ENCODE data around the gene SLC39A11.

SLC39A11 gene

DNA sequence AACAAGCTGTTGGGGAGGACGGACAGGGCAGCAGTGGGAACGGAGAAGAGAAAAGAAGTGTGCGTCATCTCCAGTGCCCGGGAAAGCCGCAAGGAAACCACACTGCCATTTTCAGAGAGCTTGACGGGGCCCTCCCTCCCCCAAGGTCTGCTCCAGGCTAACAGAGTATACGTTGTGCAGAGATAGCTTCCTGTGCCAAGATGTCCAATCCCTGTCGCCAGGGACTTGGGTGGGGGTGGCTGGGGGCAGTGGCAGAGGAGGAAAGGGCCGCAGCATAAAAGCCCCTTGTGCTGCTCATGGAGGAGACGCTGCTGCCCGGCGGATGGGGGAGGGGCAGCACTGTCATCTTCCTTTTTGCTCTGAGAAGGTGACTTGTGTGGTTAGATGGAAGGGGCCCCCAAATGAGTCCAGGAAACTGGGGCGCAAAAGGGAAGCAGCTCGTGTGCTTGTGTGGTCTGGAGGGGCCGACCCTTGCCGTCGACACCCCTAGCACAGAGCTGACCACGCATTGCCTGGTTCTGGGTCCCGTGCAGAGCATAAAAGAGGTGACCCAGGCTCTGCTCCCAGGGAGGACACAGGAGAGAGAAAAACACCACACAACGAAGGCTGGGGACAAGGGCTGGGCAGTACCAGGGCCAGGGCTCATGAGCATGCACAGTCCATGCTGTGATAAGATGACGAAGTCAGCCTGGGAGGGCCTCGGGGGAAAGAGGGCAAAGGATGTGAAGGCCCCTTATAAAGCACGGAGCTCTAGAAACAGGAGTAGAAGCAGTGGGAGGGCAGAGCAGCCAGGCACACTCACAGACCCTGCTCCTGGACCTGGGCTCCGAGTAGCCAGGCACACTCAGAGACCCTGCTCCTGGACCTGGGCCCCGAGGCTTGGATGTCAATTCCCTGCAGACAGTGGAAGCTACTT is 372.7 kb downstream of the SLC39A11 start:
- H3K27me3 ChIP-seq (ENCODE audit: control insufficient read depth, insufficient read depth, low read length, poor library complexity, severe bottlenecking): no peaks in the 10 kb centered on the region
- H3K4me1 ChIP-seq (ENCODE audit: control insufficient read depth, insufficient read depth, low read length): peaks cover 10% of the 10 kb centered on the region
- H3K36me3 ChIP-seq (ENCODE audit: control insufficient read depth, insufficient read depth, low read length): no peaks in the 10 kb centered on the region
- no peak overlapping the region for H3K4me3 ChIP-seq (ENCODE audit: insufficient read depth, low read depth, low read length)
- H3K9me3 ChIP-seq (ENCODE audit: control insufficient read depth, low read length): no peaks in the 10 kb centered on the region
- H3K27ac ChIP-seq (ENCODE audit: insufficient read depth, low read depth, low read length, poor library complexity, severe bottlenecking): no peak overlapping the region
- 76 to 79% methylated on average over 25 of the region's 25 CpGs for WGBS, 2 experiments

DNA sequence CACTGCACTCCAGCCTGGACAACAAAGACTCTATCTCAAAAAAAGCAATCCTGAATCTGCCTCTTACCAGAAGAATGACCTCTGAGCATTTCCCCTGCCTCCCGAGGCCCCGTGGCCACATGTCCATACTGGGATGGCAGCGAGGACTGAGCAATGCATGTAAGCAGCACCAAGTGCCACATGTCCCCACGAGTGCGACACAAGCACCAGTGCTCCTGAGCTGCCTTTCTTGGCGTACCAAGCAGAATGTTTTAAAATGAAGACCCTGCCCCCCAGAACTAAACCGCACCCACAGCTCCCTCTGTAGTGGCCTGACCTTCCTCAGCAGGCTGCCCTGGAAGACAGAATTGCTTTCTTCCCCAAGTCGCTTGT is 373.3 kb downstream of the SLC39A11 start:
- no peak overlapping the region for H3K27ac ChIP-seq (ENCODE audit: insufficient read depth, low read depth, low read length, poor library complexity, severe bottlenecking)
- H3K9me3 ChIP-seq (ENCODE audit: control insufficient read depth, low read length): no peaks in the 10 kb centered on the region
- H3K4me3 ChIP-seq (ENCODE audit: insufficient read depth, low read depth, low read length): no peak overlapping the region
- no peaks in the 10 kb centered on the region for H3K36me3 ChIP-seq (ENCODE audit: control insufficient read depth, insufficient read depth, low read length)
- H3K27me3 ChIP-seq (ENCODE audit: control insufficient read depth, insufficient read depth, low read length, poor library complexity, severe bottlenecking): no peaks in the 10 kb centered on the region
- WGBS, 2 experiments: 83 to 88% methylated on average over 8 of the region's 8 CpGs
- H3K4me1 ChIP-seq (ENCODE audit: control insufficient read depth, insufficient read depth, low read length): peaks cover 10% of the 10 kb centered on the region

DNA sequence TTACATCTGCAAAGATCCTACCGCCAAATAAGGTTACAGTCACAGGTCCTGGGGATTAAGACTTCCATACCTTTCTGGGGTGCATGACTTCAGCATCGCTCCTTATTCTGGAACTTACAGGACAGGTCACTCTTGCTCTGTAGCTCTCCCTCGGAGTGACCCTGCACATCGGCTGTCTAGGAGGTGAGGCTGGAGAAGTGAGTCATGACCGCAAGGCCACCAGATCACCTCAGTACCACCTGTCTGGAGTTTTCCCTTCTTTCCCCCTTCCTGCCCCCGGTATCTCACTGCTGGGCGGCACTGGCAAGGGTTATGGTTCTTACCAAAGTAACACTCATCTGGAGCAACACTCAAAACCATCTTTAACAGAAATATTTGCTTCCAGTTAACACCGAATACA is 374.8 kb downstream of the SLC39A11 start:
- Histone ChIP-seq H3K27me3 (ENCODE audit: control insufficient read depth, insufficient read depth, low read length, poor library complexity, severe bottlenecking) (no peaks in the 10 kb centered on the region), H3K9me3 (ENCODE audit: control insufficient read depth, low read length) (no peaks in the 10 kb centered on the region), H3K36me3 (ENCODE audit: control insufficient read depth, insufficient read depth, low read length) (no peaks in the 10 kb centered on the region), H3K4me1 (ENCODE audit: control insufficient read depth, insufficient read depth, low read length) (peaks cover 10% of the 10 kb centered on the region), H3K27ac (ENCODE audit: insufficient read depth, low read depth, low read length, poor library complexity, severe bottlenecking) (no peak overlapping the region), H3K4me3 (ENCODE audit: insufficient read depth, low read depth, low read length) (no peak overlapping the region)
- 89 to 95% methylated on average over 8 of the region's 8 CpGs for WGBS, 2 experiments

DNA sequence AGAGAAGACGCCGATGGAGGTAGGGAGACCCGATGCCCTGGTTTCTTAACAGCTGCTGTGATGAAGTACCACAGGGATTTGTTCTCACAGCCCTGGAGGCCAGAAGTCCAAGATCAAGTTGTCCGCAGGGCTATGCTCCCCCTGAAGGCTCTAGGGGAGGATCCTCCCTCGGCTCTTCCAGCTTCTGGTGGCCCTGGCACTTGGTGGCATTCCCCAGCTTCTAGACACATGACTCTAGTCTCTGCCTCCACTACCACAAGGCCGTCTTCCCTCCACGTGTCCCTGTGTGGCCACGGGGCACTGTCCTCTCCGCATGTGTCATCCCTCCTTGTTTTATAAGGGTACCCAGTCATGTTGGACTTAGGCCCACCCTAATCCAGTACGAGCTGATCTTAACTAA is 375.2 kb downstream of the SLC39A11 start:
- WGBS, 2 experiments: 93 to 95% methylated on average over 10 of the region's 10 CpGs
- Histone ChIP-seq H3K4me3 (ENCODE audit: insufficient read depth, low read depth, low read length) (no peak overlapping the region), H3K4me1 (ENCODE audit: control insufficient read depth, insufficient read depth, low read length) (peaks cover 10% of the 10 kb centered on the region), H3K27me3 (ENCODE audit: control insufficient read depth, insufficient read depth, low read length, poor library complexity, severe bottlenecking) (no peaks in the 10 kb centered on the region), H3K9me3 (ENCODE audit: control insufficient read depth, low read length) (no peaks in the 10 kb centered on the region), H3K27ac (ENCODE audit: insufficient read depth, low read depth, low read length, poor library complexity, severe bottlenecking) (no peak overlapping the region), H3K36me3 (ENCODE audit: control insufficient read depth, insufficient read depth, low read length) (no peaks in the 10 kb centered on the region)

DNA sequence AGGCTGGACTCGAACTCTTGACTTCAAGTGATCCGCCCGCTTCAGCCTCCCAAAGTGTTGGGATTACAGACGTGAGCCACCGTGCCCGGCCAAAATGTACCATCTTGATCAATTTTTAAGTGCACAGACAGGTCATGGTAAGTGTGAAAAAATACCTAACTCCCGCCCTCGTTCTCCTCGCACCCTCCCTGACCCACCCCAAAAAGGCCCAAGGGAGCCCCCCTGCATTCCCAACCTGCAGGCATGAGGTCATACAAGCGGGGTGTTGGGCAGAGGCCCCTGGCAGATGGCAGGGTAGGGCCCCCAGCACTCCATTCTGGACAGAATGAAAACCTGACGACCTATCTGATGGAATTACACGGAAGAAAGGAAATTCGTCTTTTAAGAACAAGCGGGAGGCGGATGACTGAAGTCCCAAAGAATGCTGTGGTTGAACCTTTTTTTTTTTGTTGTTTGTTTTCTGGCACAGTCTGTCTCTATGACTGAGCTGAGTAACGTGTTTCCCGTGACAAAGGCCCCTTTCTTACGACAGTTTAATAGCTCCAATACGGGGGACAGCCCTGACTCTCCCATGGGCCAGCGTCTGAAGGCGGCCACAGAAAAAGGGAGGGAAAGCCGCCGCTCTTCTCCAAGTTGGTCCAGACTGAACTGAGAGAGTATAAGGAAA is 376.4 kb downstream of the SLC39A11 start:
- 86 to 87% methylated on average over 23 of the region's 23 CpGs for WGBS, 2 experiments
- Histone ChIP-seq H3K4me1 (ENCODE audit: control insufficient read depth, insufficient read depth, low read length) (peaks cover 10% of the 10 kb centered on the region), H3K9me3 (ENCODE audit: control insufficient read depth, low read length) (no peaks in the 10 kb centered on the region), H3K27me3 (ENCODE audit: control insufficient read depth, insufficient read depth, low read length, poor library complexity, severe bottlenecking) (no peaks in the 10 kb centered on the region), H3K36me3 (ENCODE audit: control insufficient read depth, insufficient read depth, low read length) (no peaks in the 10 kb centered on the region), H3K27ac (ENCODE audit: insufficient read depth, low read depth, low read length, poor library complexity, severe bottlenecking) (no peak overlapping the region), H3K4me3 (ENCODE audit: insufficient read depth, low read depth, low read length) (no peak overlapping the region)

DNA sequence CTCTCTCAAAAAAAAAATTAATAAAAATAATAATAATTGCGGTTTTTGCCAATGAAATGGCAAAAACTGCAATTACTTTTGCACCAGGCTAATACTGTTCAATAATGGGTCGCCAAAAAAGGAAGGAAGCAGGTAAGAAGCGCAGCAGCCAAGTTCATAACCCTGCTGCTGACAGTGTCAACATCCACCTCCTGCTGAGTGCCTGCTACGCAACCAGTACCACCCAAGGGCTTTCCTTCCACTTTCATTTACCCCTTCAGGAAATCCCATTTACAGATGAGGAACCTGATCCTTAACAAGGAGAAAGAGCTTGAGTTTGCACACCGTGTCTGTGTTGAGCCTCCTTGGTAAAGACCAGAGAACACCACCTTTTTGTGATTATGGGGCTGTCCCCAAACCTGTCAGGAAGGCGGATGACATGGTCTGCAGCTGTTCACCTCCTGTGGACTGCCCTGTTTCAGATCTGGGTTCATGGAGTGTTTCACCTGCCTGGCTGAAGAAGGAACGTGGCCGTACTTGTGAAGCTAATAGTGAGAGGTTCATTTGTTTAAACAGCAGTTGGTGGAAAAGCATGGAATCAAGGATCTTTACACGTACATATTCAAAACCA is 378.0 kb downstream of the SLC39A11 start:
- Histone ChIP-seq H3K4me3 (ENCODE audit: insufficient read depth, low read depth, low read length) (no peak overlapping the region), H3K27ac (ENCODE audit: insufficient read depth, low read depth, low read length, poor library complexity, severe bottlenecking) (no peak overlapping the region), H3K4me1 (ENCODE audit: control insufficient read depth, insufficient read depth, low read length) (peaks cover 3% of the 10 kb centered on the region), H3K9me3 (ENCODE audit: control insufficient read depth, low read length) (no peaks in the 10 kb centered on the region), H3K36me3 (ENCODE audit: control insufficient read depth, insufficient read depth, low read length) (no peaks in the 10 kb centered on the region), H3K27me3 (ENCODE audit: control insufficient read depth, insufficient read depth, low read length, poor library complexity, severe bottlenecking) (no peaks in the 10 kb centered on the region)
- WGBS, 2 experiments: 92% methylated on average over 9 of the region's 9 CpGs

DNA sequence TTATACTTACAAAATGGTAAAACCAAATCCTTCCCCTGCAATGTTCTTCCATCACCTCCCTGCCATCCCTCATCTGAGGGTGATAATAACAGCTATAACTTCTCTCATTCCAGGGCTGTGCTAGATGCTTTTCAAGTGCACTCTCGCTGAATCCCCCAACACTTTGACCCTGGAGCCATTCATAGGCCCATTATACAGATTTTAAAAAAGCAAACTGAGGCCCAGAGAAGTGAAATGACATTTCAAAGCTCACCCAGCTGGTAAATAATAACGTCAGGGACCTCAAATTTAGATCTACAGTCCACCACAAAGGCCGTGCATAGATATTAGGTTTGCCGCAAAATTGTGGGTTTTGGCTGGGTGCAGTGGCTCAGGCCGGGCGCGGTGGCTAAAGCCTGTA is 378.8 kb downstream of the SLC39A11 start:
- 91 to 95% methylated on average over 7 of the region's 7 CpGs for WGBS, 2 experiments
- H3K27ac ChIP-seq (ENCODE audit: insufficient read depth, low read depth, low read length, poor library complexity, severe bottlenecking): no peak overlapping the region
- H3K9me3 ChIP-seq (ENCODE audit: control insufficient read depth, low read length): no peaks in the 10 kb centered on the region
- no peaks in the 10 kb centered on the region for H3K36me3 ChIP-seq (ENCODE audit: control insufficient read depth, insufficient read depth, low read length)
- H3K4me3 ChIP-seq (ENCODE audit: insufficient read depth, low read depth, low read length): no peak overlapping the region
- no peaks in the 10 kb centered on the region for H3K27me3 ChIP-seq (ENCODE audit: control insufficient read depth, insufficient read depth, low read length, poor library complexity, severe bottlenecking)
- H3K4me1 ChIP-seq (ENCODE audit: control insufficient read depth, insufficient read depth, low read length): no peaks in the 10 kb centered on the region

DNA sequence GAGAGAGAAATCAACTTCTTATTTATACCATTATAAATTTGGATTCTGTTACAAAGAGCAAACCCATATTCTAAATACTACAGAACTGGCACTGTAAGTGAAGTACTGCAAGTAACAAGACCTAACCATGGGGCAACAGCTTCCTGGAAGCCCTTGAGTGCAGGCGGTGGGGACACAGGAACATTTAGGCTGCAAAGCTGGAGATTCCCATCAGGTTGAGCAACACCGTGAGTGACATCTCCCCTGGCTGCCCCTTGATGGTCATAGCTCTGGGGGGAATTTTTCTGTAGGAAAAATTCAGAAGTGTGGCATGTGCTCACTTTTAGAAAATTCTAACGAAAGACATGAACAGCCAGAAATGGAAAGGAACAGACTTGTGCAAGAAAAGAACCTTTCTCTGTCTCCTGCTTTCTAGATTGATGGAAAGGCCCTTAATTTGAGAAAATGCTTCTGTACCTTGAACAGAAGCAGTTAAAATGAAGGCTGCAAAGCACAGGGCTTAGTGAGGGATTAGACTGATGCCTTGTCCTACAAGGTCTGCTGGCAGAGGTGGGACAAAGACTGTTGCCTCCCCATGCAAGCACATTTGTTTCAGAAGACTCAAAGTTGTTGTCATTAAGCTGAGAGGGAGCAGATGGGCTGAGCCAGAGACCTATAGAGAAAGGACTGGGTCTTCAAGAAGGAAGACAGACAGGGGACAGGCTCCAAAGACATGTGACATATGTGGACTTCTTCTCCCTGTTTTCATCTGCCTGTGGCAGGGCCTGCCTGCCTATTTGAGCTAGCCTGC is 380.8 kb downstream of the SLC39A11 start:
- no peaks in the 10 kb centered on the region for H3K9me3 ChIP-seq (ENCODE audit: control insufficient read depth, low read length)
- H3K27ac ChIP-seq (ENCODE audit: insufficient read depth, low read depth, low read length, poor library complexity, severe bottlenecking): no peak overlapping the region
- 90 to 95% methylated on average over 3 of the region's 3 CpGs for WGBS, 2 experiments
- peaks cover under 1% of the 10 kb centered on the region for H3K4me1 ChIP-seq (ENCODE audit: control insufficient read depth, insufficient read depth, low read length)
- H3K27me3 ChIP-seq (ENCODE audit: control insufficient read depth, insufficient read depth, low read length, poor library complexity, severe bottlenecking): no peaks in the 10 kb centered on the region
- no peaks in the 10 kb centered on the region for H3K36me3 ChIP-seq (ENCODE audit: control insufficient read depth, insufficient read depth, low read length)
- H3K4me3 ChIP-seq (ENCODE audit: insufficient read depth, low read depth, low read length): no peak overlapping the region

DNA sequence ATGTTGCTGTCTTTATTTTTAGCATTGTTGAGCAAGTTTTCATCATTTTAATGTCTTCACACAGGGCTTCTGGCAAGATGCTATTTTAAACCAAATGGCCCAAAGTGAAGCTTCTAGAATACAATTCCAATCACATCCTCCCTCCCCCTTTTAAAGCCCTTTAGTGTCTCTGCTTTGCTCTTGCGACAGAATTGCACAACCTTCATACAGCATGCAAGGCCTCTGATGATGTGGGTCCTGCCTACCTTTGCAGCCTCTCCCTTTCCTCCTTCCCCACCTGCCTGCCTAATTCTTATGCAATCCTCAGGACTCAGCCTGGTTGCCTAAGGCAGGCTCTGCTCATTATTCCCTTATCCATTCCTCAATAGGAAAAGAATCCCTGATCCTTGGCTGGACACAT is 381.7 kb downstream of the SLC39A11 start:
- H3K4me3 ChIP-seq (ENCODE audit: insufficient read depth, low read depth, low read length): no peak overlapping the region
- H3K4me1 ChIP-seq (ENCODE audit: control insufficient read depth, insufficient read depth, low read length): peaks cover 5% of the 10 kb centered on the region
- H3K36me3 ChIP-seq (ENCODE audit: control insufficient read depth, insufficient read depth, low read length): no peaks in the 10 kb centered on the region
- no peak overlapping the region for H3K27ac ChIP-seq (ENCODE audit: insufficient read depth, low read depth, low read length, poor library complexity, severe bottlenecking)
- WGBS, 2 experiments: 95 to 98% methylated on average over 1 of the region's 1 CpG
- no peaks in the 10 kb centered on the region for H3K27me3 ChIP-seq (ENCODE audit: control insufficient read depth, insufficient read depth, low read length, poor library complexity, severe bottlenecking)
- H3K9me3 ChIP-seq (ENCODE audit: control insufficient read depth, low read length): no peaks in the 10 kb centered on the region

DNA sequence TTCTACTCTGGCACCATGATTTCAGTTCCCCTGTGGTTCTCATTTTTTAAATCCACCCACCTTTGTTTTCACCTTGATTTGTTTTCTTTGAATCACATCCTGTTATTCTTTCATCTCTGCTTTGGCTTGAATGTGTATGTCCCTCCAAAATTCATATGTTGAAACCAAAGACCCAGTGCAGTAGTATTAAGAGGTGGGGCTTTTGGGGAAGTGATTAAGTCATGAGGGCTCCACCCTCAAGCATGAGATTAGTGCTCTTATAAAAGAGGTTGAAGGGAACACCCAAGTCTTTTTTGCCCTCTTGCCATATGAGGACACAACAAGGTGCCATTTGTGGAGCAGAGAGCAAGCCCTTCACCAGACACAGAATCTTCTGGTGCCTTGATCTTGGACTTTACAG is 382.3 kb downstream of the SLC39A11 start:
- no peak overlapping the region for H3K27ac ChIP-seq (ENCODE audit: insufficient read depth, low read depth, low read length, poor library complexity, severe bottlenecking)
- H3K36me3 ChIP-seq (ENCODE audit: control insufficient read depth, insufficient read depth, low read length): no peaks in the 10 kb centered on the region
- H3K9me3 ChIP-seq (ENCODE audit: control insufficient read depth, low read length): no peaks in the 10 kb centered on the region
- H3K4me1 ChIP-seq (ENCODE audit: control insufficient read depth, insufficient read depth, low read length): peaks cover 5% of the 10 kb centered on the region
- no peak overlapping the region for H3K4me3 ChIP-seq (ENCODE audit: insufficient read depth, low read depth, low read length)
- no peaks in the 10 kb centered on the region for H3K27me3 ChIP-seq (ENCODE audit: control insufficient read depth, insufficient read depth, low read length, poor library complexity, severe bottlenecking)
